ENCODE results near the gene CSPG4. TPM values are rescaled to one million over a fixed set of nuclear protein-coding genes. Genes with fewer than 3 reads are reported as not detected.
A peak's percentile ranks its signal among the peaks of the same experiment; 100 is the strongest.

Gene CSPG4
- total and polyA plus RNA-seq, 10 of the 15 experiments (the other 5 are each of a cell fraction or from before 2014, with no cell fraction given): 0.02 to 2.2 (median 0.76) TPM

GRCh38 chr15:75738647-75739325 lies 26.1 kb upstream of the CSPG4 start (continued):
- TF ChIP-seq IRF5 (IDR thresholded peaks at IDR 0.05; ENCODE audit: borderline replicate concordance) (no peak), EGR1 (IDR thresholded peaks at IDR 0.05; ENCODE audit: borderline replicate concordance in 1 of 2, low read depth in 2 of 2, low read length in 2 of 2) (0 out of 3 replicates have a peak, but pooled peaks of 1 of the 2 experiments have one; percentile 2), RELB (IDR thresholded peaks at IDR 0.05; ENCODE audit: low read depth) (no peak)

GRCh38 chr15:75738014-75738646 lies 25.5 kb upstream of the CSPG4 start:
- intact Hi-C loops (cut with micrococcal nuclease; ENCODE audit: unreplicated experiment) (loop anchor here (5.0 kb wide), 1 partner anchor 286 kb away; the partner anchor contains the start of gene SIN3A), in situ Hi-C loops (cut with MboI) (no loop called here)
- Histone ChIP-seq H3K4me3 (peak overlapping the region; percentile 97), H3K9ac (ENCODE audit: control insufficient read depth, insufficient read depth, low read length) (peak overlapping the region; percentile 68), H3K27ac (ENCODE audit: control insufficient read depth, insufficient read depth) (peak overlapping the region; percentile 20; the same call in 1 of the 2 replicates), H3K27me3 (replicated peaks in 1 of 2; ENCODE audit: control insufficient read depth in 2 of 2, insufficient read depth in 2 of 2, low read length in 1 of 2) (no peaks in the 10 kb centered on the region), H3K9me3 (replicated peaks; ENCODE audit: control insufficient read depth, insufficient read depth, low read length) (no peaks in the 10 kb centered on the region; the same call in 2 of the 3 replicates), H3K79me2 (ENCODE audit: control insufficient read depth, insufficient read depth, low read length) (no peaks in the 10 kb centered on the region), H4K20me1 (ENCODE audit: control insufficient read depth, insufficient read depth) (no peaks in the 10 kb centered on the region), H3K4me2 (ENCODE audit: control insufficient read depth, insufficient read depth) (peak overlapping the region; percentile 89), H3K4me1 (ENCODE audit: control insufficient read depth, insufficient read depth, low read length) (peaks cover 5% of the 10 kb centered on the region; the same call in 1 of the 2 replicates), H3K36me3 (ENCODE audit: control insufficient read depth in 2 of 2, insufficient read depth in 2 of 2, low read length in 1 of 2) (no peaks in the 10 kb centered on the region), H2AFZ (ENCODE audit: control insufficient read depth, low read depth, low read length) (peak overlapping the region; percentile 91)
- SMC1A ChIA-PET (ENCODE audit: uncharacterized antibody, unreplicated experiment): interaction anchor here (1.0 to 1.8 kb wide), 5 partner anchors 12 to 65 kb away, joined by 3 to 5 read pairs (median 3); no protein-coding TSS in a partner anchor
- FAIRE-seq: no peak
- CTCF ChIA-PET: interaction anchor here (0.7 to 2.4 kb wide), 4 partner anchors 13 to 64 kb away, joined by 3 to 10 read pairs (median 4); no protein-coding TSS in a partner anchor
- BruUV-seq (replicated peaks): TSS peak; percentile 60
- RAD21 ChIA-PET (ENCODE audit: unreplicated experiment): interaction anchor here (0.6 to 1.9 kb wide), 9 partner anchors 14 to 370 kb away, joined by 3 to 7 read pairs (median 3); a partner anchor contains a TSS
- 16% methylated on average over 38 of the region's 47 CpGs for WGBS (ENCODE audit: insufficient coverage, insufficient replicate concordance, low lambda C conversion rate, missing lambda C conversion rate)
- DNase-seq (ENCODE audit: low read depth, low spot score): no peak
- POLR2A ChIA-PET: interaction anchor here (0.6 to 1.4 kb wide), 4 partner anchors 21 to 1277 kb away, joined by 3 to 6 read pairs (median 3); partner anchors contain the start of gene UBL7
- ATAC-seq: peak; percentile 35
- TF ChIP-seq BHLHE40 (IDR thresholded peaks at IDR 0.05; ENCODE audit: borderline replicate concordance in 1 of 2, low read depth in 2 of 2, low read length in 1 of 2): peak in 1 of 2 experiments; percentile 14; a peak in 1 of 4 replicates
- TF ChIP-seq ATF7 (IDR thresholded peaks at IDR 0.05; ENCODE audit: low read depth): no peak
- TF ChIP-seq POLR2AphosphoS5 (IDR thresholded peaks at IDR 0.05; ENCODE audit: low read length): peak; percentile 31; the same call in 1 of the 2 replicates
- TF ChIP-seq SKIL (IDR thresholded peaks at IDR 0.05; ENCODE audit: low read depth, poor library complexity, severe bottlenecking): no peak
- TF ChIP-seq DPF2 (IDR thresholded peaks at IDR 0.05): no peak
- no peak for TF ChIP-seq MTA2 (IDR thresholded peaks at IDR 0.05; ENCODE audit: low read depth)
- TF ChIP-seq RFX5 (IDR thresholded peaks at IDR 0.05; ENCODE audit: low read depth, low read length): no peak
- TF ChIP-seq TBL1XR1 (IDR thresholded peaks at IDR 0.05; ENCODE audit: low read depth, low read length): no peak
- TF ChIP-seq GABPA (IDR thresholded peaks at IDR 0.05; ENCODE audit: low read depth): no peak
- no peak for TF ChIP-seq ATF3 (IDR thresholded peaks at IDR 0.05; ENCODE audit: borderline replicate concordance, extremely low read depth, low read depth, low read length)
- peak; percentile 26; the same call in 1 of the 2 replicates for TF ChIP-seq LARP7 (IDR thresholded peaks at IDR 0.05)
